ENCODE results near the gene KCTD3.

DNA sequence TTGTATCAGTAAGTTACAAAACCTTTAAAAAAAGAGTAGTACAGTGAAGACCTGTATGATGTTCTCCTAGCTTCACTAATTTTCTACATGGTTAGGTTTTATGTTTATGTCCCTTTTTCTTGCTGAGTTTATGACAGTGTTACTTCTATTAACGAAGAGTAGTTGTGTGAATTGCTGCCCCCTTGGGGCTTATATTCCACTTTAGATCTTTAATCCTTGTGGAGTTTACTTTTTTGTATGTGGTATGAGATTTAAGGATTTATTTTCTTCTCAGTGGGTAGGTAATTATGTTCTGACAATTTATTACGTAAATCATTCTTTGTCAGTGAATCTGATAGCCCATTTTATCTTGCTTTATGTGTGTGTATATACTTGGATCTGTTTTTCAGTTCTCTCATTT lies 14.8 kb downstream of the KCTD3 start:
- TF ChIP-seq CTCF (IDR thresholded peaks at IDR 0.05; ENCODE audit: low read length), result no peak
- TF ChIP-seq EZH2phosphoT487 (IDR thresholded peaks at IDR 0.05; ENCODE audit: low read length), result no peak

Data from MM.1S (cell line).